ENCODE measurements around the gene CD33.

The CD33 gene

GRCh38 chr19:51210191-51210784, 14.6 kb upstream of the CD33 start:
- no peak for DNase-seq (ENCODE audit: low spot score)

GRCh38 chr19:51210874-51211361, 14.0 kb upstream of the CD33 start:
- DNase-seq (ENCODE audit: low spot score): peak; percentile 30

- no peak for DNase-seq (ENCODE audit: low spot score)
Measured at GRCh38 chr19:51211833-51212232, 13.0 kb upstream of the CD33 start.

DNA sequence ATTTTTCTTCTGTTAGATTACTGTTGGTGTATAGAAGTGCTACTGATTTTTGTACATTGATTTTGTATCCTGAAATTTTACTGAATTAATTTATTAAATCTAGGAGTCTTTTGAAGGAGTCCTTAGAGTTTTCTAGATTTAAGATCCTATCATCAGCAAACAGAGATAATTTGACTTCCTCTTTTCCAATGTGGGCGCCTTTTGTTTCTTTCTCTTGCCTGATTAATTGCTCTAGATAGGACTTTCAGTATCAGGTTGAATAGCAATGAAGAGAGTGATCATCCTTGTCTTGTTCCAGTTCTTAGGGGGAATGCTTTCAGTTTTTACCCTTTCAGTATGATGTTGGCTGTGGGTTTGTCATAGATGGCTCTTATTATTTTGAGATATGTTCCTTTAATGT, 5.6 kb upstream of the CD33 start:
- no peak for DNase-seq (ENCODE audit: low spot score)

DNA sequence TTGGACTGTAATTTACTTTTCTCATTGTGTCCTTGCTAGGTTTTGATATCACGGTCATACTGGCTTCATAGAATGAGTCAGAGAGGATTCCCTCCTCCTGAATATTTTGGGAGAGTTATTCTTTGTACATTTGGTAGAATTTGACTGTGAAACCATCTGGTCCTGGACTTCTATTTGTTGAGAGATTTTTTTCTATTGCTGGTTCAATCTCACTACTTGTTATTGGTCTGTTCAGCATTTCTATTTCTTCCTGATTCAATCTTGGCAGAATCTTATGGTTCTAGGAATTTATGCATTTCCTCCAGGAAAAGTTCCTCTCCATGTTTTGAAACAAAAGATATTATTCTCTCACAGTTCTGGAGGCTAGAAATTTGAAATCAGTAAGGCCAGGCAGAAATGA, 4.9 kb upstream of the CD33 start:
- DNase-seq (ENCODE audit: low spot score): no peak

GRCh38 chr19:51220996-51221395, 3.9 kb upstream of the CD33 start:
- no peak for DNase-seq (ENCODE audit: low spot score)

DNA sequence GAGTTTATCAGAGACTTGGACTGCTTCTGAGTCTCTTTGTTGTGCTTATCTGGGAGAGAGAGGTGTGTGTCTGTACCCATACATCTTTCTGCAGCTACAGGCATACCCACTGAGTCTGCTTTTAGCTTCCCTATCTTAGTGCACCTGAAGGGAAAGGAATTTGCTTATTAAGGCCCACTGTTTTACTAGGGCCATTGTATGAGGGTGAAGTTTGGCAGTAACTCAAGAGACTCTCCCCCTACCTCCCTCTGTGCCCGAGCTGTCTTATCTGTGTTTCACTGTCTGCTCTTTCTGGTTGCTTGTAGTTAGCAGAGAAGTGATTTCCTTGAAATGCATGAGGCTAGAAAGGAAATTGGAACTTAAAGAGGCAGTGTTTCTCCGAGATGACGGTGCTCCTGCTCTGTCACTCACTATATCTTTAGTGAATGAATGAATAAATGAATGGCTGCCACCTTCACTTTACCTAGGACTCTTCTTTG, 678 bp upstream of the CD33 start:
- DNase-seq (ENCODE audit: low spot score): no peak

DNA sequence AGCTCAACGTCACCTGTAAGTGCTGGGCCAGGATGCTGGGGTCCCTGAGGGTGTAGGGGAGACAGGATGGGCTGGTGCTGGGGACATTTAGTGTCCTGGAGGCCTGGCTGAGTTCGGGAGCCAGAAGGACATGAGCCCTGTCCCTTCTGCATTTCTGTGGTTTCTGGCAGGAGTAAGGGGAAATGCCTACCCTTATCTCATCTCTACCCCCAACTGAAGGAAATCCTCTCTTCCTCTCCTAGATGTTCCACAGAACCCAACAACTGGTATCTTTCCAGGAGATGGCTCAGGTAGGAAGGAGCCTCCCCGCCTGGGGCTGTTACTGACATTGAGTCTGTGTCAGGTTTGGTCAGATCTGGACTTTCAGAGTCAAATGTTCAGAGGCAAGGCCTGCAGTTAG, 1.2 kb downstream of the CD33 start:
- DNase-seq (ENCODE audit: low spot score): no peak

DNA sequence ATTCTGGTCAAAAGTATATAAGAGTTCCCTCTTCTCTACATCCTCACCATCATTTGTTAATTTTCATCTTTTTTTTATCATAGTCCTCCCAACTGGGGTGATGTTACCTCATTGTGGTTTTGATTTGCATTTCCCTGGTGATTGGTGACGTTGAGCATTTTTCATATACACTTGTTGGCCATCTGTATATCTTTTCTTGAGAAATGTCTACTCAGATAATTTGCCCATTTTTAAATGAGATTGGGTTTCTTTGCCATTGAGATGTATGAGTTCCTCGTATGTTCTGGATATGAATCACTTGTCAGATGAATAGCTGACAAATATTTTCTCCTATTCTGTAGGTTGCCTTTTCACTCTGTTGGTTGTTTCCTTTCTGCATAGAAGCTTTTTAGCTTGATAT, 2.4 kb downstream of the CD33 start:
- DNase-seq (ENCODE audit: low spot score): no peak

DNA sequence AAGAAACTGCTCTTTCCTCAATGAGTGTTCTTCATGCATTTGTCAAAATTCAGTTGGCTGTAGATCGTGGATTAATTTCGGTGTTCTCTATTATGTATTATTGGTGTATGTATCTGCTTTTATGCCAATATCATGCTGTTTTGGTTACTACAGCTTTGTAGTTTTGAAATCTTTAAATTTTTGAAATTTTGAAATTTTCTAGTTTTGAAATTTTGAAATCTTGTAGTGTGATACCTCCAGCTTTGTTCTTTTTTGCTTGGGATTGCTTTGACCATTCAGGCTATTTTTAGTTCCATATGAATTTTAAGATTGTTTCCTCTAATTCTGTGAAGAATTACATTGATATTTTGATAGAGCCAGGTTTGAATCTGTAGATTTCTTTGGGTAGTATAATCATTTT, 3.1 kb downstream of the CD33 start:
- no peak for DNase-seq (ENCODE audit: low spot score)

GRCh38 chr19:51240866-51241265, 16.0 kb downstream of the CD33 start:
- no peak for DNase-seq (ENCODE audit: low spot score)

GRCh38 chr19:51242881-51243630, 18.2 kb downstream of the CD33 start:
- DNase-seq (ENCODE audit: low spot score): no peak

DNA sequence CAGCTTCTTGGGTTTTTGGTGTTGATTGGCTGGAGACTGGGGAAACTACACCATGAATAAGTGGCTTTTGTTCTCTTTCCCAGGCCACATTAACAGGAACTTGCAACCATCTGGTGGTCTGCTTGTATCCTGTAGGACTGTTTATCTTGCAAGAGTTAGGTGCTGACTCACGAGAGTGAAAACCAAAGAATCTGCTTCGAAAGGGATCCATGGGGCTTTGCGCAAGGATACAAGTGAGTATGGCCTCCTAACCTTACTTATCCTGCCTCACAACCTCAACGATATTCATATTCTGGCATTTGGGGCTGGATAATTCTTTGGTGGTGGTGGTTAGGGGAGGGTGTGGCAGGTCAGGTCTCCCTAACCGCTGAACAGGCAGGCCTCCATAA, 21.3 kb downstream of the CD33 start:
- DNase-seq (ENCODE audit: low spot score): no peak

GRCh38 chr19:51247972-51248590, 23.2 kb downstream of the CD33 start:
- DNase-seq (ENCODE audit: low spot score): no peak

DNA sequence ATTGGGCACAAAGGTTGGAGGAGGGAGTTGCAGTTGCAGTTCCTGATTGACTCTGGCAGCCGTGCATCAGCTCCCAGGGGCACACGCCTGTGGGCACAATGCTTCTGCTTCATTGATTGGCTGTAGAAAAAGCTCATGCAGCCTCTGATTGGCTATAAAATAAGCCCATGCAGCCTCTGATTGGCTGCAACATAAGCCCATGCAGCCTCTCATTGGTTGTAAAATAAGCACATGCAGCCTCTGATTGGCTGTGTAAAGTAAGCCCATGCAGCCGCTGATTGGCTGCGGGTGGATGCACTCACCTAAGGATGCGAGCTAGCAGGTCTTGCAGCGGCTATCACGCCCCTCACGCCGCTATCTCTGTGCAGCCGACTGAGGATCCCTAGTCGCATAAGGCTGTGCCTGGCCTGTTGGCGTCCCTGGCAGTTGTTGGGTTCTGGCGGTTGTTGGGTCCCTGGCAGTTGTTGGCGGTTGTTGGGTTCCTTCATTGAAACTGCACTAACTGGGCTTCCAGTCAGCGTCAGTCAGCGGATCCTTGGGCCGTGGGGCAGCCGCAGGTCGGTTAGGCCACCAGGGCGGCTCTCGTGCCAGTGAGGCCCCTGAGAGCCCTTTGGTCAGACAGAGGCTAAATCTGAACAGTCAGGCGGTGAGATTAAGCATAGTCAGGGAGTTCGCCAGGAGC, 26.0 kb downstream of the CD33 start, which contains the start of gene SIGLECL1:
Gene SIGLECL1, plus strand, starts transcription at position 295 of the 682 bp plus-strand sequence. CDS start 12,993 bp downstream, outside the sequence.
- no peak for DNase-seq (ENCODE audit: low spot score)

GRCh38 chr19:51251468-51251820, 26.6 kb downstream of the CD33 start:
- DNase-seq (ENCODE audit: low spot score): no peak

- DNase-seq (ENCODE audit: low spot score): no peak
Measured at GRCh38 chr19:51252306-51253079, 27.6 kb downstream of the CD33 start.

DNA sequence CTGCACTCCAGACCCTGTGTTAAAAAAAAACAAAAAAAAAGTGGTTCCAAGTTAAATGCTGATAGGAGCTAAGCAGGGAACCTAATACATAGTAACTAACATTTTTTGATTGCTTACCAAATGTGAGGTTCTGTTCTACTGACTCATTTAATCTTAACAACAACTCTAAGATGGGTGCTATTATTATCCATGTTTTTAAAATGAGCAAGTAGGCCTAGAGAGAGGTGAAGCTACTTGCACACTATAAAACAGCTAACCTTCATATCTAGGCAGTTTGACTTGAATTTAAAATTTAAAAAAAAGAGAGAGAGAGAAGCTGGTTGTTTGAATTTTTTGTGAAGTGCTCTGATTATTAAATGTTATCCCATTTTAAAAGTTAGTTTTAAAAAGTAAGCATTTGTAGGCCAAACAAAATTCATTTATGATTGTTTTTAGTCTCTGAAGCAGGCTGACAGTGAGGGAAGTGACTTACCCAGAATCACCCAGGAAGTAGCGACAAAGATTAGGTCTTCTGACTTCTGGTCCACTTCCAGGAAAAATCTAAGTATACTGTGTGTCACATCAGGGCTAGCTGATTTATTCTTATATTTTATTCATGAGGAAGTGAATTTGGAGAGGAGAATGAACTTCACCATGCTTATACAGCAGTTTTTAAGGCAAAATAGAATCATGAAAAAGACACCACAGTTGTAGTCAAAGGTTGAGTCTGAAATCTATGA, 28.4 kb downstream of the CD33 start:
- no peak for DNase-seq (ENCODE audit: low spot score)

DNA sequence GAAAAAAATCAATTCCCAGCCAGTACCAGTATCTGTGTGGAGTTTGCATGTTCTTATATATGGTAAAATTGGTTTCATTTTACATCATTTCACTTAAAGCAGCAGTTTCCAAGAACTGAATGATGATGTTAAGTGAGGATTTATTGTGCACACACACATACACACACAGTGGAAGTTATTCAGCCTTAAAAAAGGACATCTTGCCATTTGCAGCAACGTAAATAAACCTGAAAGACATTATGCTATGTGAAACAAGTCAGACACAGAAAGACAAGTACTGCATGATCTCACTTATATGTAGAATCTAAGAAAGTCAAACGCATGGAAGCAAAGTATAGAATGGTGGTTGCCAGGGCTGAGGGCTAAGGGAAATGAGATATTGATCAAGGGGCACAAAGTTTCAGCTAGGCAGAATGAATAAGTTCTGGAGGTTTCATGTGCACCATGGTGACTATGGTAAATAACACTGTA, 31.3 kb downstream of the CD33 start:
- DNase-seq (ENCODE audit: low spot score): no peak

- DNase-seq (ENCODE audit: low spot score): no peak
Measured at GRCh38 chr19:51257471-51257870, 32.6 kb downstream of the CD33 start.

Data from globus pallidus (tissue), 1 donor.